Stimulated activated CD8-positive, alpha-beta memory T cell treated with anti-CD3 and anti-CD28 coated beads, Interleukin-7, amount 100 ng/mL, for 48 hours (primary cell): ENCODE measurements around the gene GPR55.
A peak's percentile ranks its signal among the peaks of the same experiment; 100 is the strongest.

Experiments used
- DNase-seq, 2 donors: peaks; one replicate each; pipeline ENCODE4 v3.0.0-alpha.2; 2020; ENCODE audit warnings: low read depth in 1 of 2; ENCODE audit errors: extremely low read depth in 1 of 2

The GPR55 gene

DNA sequence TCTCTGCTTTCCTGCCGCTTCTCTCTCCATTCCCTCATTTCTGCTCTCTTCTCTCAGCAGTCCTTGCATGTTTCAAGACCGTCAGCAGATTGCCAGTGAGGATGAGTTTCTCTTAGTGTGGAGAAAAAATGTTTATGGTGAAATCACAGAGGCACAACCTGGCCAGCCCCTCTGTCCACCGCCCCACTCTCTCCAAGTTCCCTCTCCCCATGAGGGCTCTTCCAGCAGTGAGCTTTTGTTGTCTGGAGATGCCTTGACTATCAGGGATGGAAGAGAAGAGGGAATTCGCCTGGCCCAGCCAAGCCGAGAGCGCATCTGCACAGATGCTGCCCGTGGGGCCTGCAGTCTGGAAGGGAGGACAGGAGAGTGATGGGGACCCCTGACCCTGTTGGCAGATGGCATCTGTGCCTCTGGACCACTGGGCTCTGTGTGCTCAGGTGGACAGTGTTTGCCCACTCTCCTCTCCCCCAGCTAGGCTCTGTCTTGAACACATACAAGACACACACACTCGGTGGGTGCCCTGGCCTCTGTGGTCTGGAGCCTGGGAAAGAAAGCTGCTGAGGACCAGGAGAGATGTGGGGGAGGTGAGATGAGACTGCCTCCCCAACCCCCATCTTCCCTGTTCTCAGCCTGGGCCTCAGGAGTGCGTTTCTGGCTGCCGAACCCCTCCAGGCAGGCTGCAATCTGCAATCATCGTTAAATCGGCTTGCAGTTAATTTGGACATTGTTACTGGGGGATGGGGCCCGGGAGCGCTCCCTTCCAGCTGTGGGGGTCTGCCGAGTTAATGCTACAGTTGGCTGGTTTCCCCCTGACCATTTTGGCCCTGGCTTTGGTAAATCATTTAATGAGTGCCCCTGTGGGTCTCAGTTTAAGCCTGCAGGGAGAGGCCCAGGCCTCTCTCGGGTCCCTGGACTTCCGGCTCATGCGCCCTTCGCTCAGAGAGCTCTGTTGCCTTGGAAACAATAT is 55.8 kb downstream of the GPR55 start:
- no peak for DNase-seq

DNA sequence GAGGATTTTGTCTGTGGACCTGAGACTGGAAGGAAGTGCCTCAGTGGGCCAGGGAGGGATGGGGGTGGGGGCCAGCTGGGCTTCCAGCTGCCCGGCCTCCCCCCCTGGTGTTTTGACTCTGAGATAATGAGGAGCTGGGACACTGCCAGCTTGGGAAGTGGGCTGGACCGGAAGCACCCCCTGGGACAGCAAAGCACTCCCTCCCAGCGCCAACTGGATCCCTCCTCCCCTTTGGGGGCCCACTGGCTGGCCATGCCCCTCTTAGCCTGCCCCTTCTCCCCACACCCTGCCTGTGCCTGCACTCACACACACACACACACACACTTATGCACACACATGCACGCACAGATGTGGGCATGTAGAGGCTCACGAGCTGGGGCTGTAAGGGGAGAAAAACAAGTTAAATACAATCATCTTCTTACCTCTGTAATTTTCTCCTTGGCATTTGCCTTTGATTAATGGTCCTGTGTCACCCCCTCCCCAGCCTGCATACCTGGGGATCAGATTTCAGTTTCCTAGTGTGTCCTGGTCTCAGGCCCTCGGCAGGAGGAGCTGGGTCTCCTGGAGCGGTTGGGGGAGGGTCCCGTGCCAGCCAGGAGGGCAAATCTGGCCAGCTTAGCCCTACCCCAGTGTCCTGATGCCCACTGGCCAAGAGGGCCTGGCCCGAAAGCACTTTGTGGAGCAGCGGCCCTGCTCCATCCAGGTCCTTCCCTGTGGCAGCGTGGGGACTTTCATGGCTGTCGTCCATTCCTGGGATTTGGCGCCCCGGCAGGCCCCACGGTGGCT is 56.7 kb downstream of the GPR55 start:
- DNase-seq = no peak

DNA sequence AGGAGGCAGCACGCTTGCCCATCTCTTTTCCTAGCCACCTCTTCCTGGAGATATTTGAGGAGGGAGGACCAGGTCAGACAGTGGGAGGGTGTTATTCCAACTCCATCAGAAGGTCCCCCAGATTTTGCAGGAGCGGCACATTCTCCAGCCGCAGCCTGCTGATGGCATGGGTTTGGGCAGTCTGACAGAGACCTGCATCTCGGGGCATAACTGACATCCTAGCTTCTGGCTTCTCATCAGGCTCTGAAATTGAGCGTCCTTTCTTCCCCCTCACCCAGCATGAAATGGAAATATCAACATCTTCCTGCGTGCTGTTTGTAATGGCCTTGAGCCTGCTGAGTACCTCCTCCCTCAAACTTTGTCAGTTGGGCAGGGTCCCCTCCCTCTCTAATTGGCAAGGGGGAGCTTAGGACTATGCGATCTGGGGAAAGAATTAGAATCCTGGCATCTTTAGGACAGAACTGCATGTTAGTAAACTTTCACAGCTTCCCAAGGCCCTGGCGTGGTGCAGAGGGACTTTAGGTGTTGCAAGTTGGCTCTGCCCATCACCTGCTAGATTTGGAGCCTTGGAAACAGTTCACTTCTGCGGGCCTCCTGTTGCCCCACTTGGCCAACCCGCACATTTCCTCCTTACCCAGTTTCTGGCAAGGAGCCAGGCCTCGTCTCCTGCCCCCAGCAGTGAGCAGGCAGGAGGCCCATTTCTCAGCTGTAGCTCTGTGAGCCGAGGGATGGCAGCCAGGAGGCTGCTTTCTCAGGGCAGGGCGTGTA is 58.1 kb downstream of the GPR55 start:
- no peak for DNase-seq

DNA sequence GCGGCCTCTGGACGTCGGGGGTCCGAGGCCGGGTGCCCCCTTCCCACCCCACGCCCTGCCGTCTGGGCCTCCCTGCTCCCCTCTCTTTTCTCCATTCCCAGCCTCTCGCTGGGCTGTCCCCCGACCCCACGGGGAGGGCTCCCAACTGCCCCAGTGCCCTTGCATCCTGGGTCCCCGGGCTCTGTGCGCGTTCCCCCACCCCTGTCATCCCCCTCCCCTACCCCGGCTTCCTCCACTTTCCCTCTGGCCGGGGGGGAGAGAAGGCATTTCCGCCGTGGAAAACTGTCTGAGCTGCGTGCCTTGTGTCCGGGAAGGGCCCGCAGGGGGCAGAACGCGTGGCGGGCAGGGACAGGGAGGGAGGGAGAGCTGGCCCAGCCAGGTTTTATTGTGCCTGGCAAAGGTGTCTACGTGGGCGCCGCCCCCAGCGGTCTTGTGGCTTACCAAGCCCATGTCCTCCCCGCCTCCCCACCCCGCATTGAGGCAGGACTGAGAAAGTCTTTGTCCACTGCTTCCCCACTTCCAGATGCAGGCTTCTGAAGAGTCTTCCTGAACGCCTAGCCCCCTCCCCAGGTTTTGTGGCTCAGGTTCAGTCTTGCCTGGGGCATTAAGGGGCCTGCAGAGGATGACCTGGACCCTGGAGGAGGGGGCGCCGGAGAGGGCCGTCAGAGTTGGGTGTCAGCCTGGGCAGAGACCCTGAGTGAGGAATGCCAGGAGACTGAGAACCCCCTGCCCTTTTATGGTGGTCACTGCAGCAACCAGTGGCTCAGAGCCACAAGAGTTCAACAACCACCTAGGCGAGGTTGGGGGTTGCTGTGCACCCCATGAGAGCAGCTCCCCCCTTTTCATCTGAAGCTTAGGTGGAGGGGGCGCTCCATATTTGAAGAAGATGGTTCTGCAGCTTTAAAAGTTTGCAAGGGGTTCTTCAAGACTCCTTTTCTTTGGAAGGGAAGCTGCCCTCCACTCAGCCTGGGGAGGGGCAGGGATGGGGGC is 59.0 kb downstream of the GPR55 start:
- no peak for DNase-seq

DNA sequence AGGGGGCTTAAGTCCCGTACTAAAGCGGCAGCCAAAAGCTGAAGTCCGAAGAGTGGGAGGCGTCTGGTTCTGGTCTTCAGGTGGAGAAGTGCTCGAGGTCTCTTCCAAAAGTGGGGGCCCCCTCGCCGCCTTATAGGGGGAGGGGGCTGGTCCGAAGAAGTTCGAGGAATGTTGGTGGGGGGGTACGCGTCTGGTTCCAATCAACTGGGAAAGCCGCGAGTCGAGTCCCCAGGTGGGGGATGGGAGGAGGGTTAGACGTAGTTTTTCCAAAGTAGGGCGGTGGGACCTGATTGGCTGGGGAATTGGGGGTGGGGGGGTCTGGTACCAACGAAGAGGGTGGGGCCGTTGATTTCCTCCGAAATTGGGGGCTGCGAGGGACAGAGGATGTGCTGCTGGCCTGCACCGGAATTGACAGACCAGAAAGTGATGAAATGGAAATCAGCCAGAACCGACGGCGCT is 59.7 kb downstream of the GPR55 start:
- no peak for DNase-seq

DNA sequence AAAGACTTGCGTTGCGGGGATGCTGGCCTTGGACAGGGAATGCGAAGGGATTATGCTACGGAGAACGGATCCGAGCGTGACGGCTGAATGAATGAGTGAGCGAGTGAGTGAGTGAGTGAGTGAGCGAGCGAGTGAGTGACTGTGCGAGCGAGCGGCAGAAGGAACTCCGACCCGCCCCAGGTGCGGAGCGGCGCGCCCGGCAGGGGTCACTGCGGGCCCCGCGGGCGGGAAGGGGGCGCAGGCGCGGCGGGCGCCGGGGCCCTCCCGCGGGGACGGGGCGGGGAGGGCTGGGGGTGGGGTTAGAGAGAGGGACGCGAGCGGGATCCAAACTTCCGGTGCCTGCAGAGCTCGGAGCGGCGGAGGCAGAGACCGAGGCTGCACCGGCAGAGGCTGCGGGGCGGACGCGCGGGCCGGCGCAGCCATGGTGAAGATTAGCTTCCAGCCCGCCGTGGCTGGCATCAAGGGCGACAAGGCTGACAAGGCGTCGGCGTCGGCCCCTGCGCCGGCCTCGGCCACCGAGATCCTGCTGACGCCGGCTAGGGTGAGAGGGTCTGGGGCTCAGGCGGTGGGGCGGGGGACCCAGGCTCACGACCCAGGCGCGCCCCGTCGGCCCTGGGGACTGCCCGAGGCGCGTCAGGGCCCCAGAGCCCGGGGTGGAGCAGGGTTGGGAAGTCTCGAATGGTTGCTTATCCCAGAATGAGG is 60.3 kb downstream of the GPR55 start, which contains the start of gene ITM2C:
Gene ITM2C, plus strand, starts transcription at position 338 of the 702 bp plus-strand sequence. Its CDS starts 84 bp downstream, at position 422.
- DNase-seq = peak; percentile 48 to 52

DNA sequence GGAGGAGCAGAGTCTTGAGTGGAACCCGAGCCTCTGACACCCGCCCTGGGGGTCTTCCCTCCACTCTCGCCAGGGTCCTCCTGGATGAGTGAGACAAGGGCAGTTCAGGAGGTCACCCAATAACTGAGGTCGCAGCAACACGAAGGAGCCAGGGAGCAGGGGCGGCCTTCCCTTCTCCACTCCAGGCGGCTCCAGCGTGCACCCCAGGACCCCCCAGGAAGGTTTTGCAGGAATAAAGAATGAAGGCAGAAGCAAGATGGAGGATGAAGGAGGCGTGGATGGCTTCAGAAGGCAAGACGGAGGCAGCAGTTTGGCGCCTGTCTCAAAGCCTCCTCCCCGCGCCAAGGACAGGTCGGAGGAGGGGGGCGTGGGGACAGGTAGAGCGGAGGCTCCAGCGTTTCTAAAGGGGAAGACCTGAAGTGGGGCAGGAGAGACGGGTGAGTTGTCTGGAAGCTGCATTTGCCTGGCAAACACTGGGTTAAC is 60.9 kb downstream of the GPR55 start:
- no peak for DNase-seq

DNA sequence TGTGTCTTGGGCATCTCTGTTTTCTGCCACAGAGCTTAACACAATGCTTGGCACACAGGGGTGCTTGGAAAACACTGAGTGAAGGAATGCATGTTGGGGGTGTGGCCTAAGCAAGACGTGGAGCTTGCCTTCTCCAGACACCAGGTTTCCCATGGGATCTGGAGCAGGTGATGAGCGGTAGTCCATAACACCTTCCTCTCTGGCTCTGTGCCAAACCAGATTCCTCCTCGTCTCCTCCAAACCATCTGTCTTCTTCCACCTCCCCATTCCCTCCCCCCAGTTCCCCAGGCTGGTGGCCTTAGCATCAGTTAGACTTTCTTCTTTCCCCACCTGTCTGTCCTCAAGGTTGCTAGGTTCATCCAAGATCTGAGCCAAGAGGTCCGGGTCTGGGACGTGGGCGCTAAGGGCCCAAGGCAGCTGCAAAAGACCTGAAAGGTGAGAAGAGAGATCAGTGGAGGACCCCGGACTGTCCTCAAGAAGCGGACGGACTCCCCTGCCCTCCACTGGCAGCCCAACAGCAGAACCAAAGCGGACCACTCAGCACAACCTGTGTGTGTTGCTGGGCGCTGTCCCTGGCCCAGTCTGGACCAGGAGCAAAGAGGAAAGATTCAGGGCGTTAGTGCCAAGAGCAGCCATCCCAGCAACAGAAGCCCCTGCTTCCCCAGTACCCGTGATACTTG is 61.5 kb downstream of the GPR55 start:
- DNase-seq = no peak

DNA sequence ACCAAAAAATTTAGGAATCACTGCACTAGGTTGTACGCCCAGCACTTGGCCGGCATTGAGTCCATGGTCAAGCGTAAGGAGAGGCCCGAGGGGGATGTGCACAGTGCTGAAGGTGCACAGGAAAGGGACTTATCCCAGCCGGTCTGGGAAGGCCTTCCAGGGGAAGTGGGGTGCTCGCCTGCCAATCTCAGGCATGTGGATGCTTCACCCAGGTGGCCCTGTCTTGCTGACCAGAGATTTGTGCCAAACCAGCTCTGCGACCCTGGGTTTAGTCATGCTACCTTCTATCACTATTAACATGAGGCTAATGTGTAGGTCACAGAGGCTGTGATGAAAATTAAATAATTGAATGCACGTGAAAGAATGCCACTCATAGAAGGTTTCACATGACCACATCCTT is 62.0 kb downstream of the GPR55 start:
- DNase-seq = no peak

DNA sequence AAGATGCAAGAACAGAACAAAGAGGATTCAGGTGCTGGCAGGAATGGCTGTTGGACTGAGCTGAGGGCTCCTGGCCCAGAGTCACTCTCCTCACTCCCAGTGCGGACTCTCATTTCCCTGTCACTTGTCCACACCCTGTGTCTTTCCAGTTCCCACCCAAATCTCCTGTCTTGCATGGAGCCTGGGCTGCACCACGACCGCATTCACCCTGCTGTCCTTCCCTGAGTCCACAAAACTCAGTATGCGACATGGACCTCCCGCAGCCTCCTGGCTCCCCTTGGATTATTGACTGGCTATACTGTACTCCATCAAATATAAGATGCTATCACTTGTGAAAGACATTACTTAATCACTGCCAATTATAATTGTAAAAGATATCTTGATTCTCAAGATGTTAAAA is 62.8 kb downstream of the GPR55 start:
- no peak for DNase-seq

DNA sequence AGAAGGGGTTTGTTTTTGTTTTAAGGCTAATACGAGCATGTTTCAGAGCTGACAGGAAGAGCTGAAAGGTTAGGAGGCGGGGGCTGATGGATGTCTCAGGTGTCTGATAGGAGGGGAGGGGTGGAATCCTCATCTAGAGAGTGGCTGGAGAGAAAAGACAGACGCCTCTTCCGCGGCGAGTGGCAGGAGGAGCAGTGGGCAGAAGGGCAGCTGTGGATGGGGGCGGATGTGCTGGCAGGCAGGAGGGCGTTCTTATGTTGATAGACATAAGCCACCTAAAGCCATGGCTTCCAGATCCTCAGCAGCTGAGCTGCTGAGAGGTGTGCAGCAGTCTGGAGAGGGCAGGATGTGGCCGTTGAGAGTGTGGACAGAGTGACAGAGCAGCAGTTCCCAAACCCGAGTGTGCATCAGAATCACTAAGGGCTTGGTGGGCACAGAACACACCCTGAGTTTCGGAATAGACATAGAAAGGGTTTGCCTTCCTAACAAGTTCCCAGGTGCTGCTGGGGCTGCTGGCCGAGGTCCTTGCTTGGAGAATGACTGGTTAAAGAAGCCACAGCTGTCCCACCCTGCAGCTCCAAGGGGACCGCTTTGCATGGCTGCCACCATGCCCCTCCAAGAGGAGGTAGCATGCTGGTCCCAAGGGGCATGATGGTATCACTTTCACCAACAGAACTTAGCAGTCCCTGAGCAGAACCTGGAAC is 63.3 kb downstream of the GPR55 start:
- DNase-seq = no peak
